Measurements from ENCODE around the gene NDUFV3.
"Not testable (repeated sequence)": the region's sequence is repeated elsewhere in the genome, so short reads cannot be mapped to it uniquely, and the experiment has no call there.

Gene NDUFV3
- 27.5 to 33.3 (median 30.6) reads per million in 3 donors for total RNA-seq

DNA sequence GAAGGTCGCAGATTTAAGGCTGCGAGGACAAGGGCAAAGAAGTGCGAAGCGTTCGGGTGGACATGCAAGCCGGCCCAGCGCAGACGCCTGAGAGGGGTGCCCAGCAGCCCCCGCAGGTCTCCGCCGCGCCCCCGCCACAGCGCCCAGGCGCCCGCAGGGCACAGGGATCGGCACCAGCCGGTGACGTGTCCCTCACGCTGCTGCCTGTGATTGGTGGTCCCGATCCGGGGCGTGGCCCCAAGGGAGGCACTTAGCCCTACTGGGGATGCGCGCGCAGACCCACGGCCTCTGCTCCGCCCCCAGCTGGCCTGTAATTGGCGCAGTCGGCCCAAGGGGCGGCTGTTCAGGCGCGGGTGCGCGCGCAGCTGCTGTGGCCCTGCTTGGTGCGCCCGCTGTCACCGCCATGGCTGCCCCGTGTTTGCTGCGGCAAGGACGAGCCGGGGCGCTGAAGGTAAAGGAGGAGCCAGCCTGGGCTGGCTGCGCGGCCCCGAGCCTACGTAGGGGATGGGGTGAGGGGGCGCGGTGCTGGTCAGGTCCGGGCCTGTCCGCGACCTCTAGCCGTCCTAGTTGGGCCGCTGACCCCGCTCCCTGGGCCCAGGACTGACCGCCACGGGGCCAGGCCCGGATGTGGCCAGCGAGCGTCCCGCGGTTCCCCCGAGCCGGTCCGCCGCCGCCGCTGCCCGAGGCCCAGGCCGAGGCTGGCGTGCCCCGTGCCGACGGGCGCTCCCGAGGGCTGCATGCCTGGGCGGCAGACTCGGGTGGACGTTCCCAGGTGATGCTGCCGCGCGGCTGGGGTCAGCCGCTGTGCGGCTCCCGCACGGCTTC, at the start of gene NDUFV3:
Gene NDUFV3, plus strand, starts transcription at position 379 of the 825 bp plus-strand sequence. Its CDS starts 25 bp downstream, at position 404.
- H3K9me3 ChIP-seq (ENCODE audit: control insufficient read depth, low read length) = no peaks in the 10 kb centered on the region
- peak within 1 kb of the TSS; percentile 87 for H3K4me3 ChIP-seq (ENCODE audit: insufficient read depth, low read depth, low read length, poor library complexity, severe bottlenecking)
- peak; percentile 100 for DNase-seq
- H3K36me3 ChIP-seq (ENCODE audit: control insufficient read depth, insufficient read depth, low read length) = no peaks in the 10 kb centered on the region
- H3K27ac ChIP-seq (ENCODE audit: insufficient read depth, low read length, poor library complexity, severe bottlenecking) = peak within 1 kb of the TSS; percentile 91
- no peaks in the 10 kb centered on the region for H3K4me1 ChIP-seq (ENCODE audit: control insufficient read depth, insufficient read depth, low read length, poor library complexity, severe bottlenecking)
- H3K27me3 ChIP-seq (replicated peaks; ENCODE audit: control insufficient read depth, insufficient read depth, low read length, poor library complexity, severe bottlenecking) = no peaks in the 10 kb centered on the region

DNA sequence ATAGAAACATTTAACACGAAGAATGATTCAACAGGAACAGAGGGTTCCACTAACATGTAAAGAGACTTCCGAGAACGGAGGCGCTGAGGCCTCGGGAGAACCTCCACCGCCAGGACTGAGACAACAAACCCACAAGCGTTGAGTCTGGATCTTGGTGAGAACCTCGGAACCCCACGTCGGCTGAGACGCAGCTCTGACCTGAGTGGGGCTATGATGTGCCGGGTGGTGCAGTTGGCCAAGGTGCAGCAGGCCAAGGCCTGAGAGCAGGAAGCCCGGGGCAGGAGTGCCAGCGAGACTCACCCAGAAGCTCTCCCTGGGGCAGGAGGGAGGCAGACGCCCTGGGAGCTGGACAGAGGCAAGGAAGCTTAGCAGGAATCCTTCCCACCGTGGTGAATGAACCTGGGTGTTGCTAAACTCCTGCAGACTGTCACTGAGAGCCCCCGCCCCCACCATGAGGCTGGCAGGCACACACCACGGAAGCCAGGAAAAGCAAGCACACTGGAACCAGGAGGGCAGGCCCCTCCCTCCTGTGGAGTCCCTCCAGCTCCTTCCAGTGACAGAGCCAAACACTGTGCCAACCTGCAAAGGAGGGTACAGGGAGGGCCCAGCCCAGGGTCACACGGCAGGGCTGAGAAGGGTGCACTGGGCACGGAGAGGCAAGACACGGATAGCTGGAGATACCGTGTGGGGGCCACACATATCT, 48.5 kb upstream of the NDUFV3 start:
- Histone ChIP-seq H3K4me1 (ENCODE audit: control insufficient read depth, insufficient read depth, low read length, poor library complexity, severe bottlenecking) (no peaks in the 10 kb centered on the region), H3K27me3 (replicated peaks; ENCODE audit: control insufficient read depth, insufficient read depth, low read length, poor library complexity, severe bottlenecking) (no peaks in the 10 kb centered on the region), H3K4me3 (ENCODE audit: insufficient read depth, low read depth, low read length, poor library complexity, severe bottlenecking) (no peak overlapping the region), H3K9me3 (ENCODE audit: control insufficient read depth, low read length) (no peaks in the 10 kb centered on the region), H3K36me3 (ENCODE audit: control insufficient read depth, insufficient read depth, low read length) (peaks cover 53% of the 10 kb centered on the region), H3K27ac (ENCODE audit: insufficient read depth, low read length, poor library complexity, severe bottlenecking) (no peak overlapping the region)
- DNase-seq = no peak

DNA sequence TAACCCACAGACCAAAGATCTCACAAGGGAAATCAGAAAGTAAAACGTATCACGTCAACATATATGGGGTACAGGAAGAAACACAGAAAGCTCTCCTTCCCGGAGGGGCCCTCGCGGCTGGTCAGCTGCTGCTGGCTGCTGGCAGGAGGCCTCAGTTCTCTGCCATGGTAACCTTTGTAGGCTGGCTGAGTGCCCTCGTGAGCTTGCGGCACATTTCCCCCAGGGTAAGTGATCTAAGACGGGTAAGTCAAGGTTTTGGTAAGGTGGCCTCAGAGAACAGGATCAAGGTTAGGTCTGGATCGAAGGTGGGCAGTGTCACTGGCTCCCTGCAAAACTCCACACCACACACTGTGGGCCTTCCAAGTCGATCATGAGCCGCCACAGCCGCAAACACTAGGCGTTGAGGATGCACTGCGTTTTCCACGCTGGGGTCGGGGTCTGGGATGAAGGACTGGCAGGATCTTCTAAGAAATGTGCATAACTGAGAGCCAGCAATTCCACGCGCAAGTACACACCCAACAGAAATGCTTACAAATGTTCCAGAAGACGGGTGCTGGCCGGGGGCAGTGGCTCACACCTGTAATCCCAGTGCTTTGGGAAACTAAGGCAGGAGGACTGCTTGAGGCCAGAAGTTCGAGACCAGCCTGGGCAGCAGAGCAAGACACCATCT, 47.7 kb upstream of the NDUFV3 start:
- no peak for DNase-seq
- Histone ChIP-seq H3K27me3 (replicated peaks; ENCODE audit: control insufficient read depth, insufficient read depth, low read length, poor library complexity, severe bottlenecking) (no peaks in the 10 kb centered on the region), H3K9me3 (ENCODE audit: control insufficient read depth, low read length) (no peaks in the 10 kb centered on the region), H3K4me1 (ENCODE audit: control insufficient read depth, insufficient read depth, low read length, poor library complexity, severe bottlenecking) (no peaks in the 10 kb centered on the region), H3K36me3 (ENCODE audit: control insufficient read depth, insufficient read depth, low read length) (peaks cover 57% of the 10 kb centered on the region), H3K27ac (ENCODE audit: insufficient read depth, low read length, poor library complexity, severe bottlenecking) (no peak overlapping the region), H3K4me3 (ENCODE audit: insufficient read depth, low read depth, low read length, poor library complexity, severe bottlenecking) (no peak overlapping the region)

DNA sequence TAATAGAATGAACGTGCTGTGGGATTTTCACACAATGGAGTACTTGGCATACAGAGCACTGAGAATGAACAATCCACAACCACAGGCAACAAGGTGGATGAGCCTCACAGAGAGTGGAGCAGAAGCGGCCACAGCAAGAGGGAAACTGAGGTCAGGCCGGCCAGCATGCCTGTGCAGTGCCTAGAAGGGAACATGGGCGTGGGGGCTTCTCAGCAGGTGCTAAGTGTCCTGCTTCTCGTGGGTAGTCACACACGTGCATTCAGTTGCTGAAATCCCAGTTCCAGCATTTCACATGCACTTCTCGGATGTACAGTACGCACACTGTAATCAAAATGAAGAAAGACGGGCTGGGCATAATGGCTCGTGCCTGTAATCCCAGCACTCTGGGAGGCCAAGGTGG, 46.9 kb upstream of the NDUFV3 start:
- no peak for DNase-seq
- no peak overlapping the region for H3K4me3 ChIP-seq (ENCODE audit: insufficient read depth, low read depth, low read length, poor library complexity, severe bottlenecking)
- H3K27me3 ChIP-seq (replicated peaks; ENCODE audit: control insufficient read depth, insufficient read depth, low read length, poor library complexity, severe bottlenecking) = no peaks in the 10 kb centered on the region
- no peaks in the 10 kb centered on the region for H3K4me1 ChIP-seq (ENCODE audit: control insufficient read depth, insufficient read depth, low read length, poor library complexity, severe bottlenecking)
- no peaks in the 10 kb centered on the region for H3K9me3 ChIP-seq (ENCODE audit: control insufficient read depth, low read length)
- H3K36me3 ChIP-seq (ENCODE audit: control insufficient read depth, insufficient read depth, low read length) = peaks cover 56% of the 10 kb centered on the region
- H3K27ac ChIP-seq (ENCODE audit: insufficient read depth, low read length, poor library complexity, severe bottlenecking) = no peak overlapping the region

DNA sequence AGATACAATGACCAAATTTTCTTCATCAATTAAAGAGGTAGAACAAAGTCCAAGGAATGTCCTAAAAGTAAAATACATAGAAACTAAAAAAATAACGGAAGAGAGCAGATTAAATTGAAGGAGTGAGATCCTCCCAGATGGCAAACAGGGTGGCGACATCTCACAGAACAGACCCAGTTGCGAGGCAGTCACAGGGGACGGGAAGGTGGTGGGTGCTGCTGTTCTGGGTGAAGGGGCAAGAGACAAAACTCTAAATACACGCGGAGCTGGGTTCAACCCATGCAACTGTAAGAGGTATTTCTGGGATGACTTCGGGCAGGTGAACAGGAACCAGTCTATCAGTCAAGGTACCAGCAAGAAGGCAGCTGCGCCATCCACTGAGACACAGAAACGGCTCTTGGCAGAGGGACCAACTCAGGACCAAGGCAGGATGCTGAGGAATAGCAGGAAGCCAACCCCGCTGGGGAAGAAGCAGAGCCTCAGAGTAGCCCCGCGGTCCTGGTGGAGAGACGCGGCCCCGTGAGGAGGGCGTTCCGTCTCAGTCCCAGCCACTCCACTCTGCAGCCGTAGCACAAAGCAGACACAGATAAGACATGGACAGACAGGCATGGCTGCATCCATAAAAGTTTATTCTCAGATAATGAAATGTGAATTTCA, 45.9 kb upstream of the NDUFV3 start:
- H3K27ac ChIP-seq (ENCODE audit: insufficient read depth, low read length, poor library complexity, severe bottlenecking) = no peak overlapping the region
- H3K4me1 ChIP-seq (ENCODE audit: control insufficient read depth, insufficient read depth, low read length, poor library complexity, severe bottlenecking) = no peaks in the 10 kb centered on the region
- H3K36me3 ChIP-seq (ENCODE audit: control insufficient read depth, insufficient read depth, low read length) = peaks cover 58% of the 10 kb centered on the region
- H3K9me3 ChIP-seq (ENCODE audit: control insufficient read depth, low read length) = no peaks in the 10 kb centered on the region
- no peaks in the 10 kb centered on the region for H3K27me3 ChIP-seq (replicated peaks; ENCODE audit: control insufficient read depth, insufficient read depth, low read length, poor library complexity, severe bottlenecking)
- DNase-seq = no peak
- no peak overlapping the region for H3K4me3 ChIP-seq (ENCODE audit: insufficient read depth, low read depth, low read length, poor library complexity, severe bottlenecking)

DNA sequence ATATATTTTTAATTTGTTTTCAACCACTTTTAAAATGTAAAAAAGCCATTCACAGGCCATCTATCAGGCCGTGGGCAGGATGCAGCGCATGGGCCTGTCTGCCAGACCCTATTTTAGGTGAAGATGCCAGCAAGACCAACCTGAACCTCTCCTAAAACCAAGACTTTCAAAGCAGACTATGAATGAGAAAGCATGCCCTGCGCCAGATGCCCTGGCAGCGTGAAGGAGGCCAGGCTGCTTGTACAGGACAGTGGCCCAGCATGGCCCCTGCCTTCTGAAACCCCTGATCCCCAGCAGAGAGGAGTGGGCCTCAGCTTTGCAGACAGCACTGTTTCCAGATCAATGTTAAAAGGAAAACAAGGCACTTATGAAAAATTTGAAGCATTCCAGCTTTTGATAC, 45.4 kb upstream of the NDUFV3 start:
- Histone ChIP-seq H3K9me3 (ENCODE audit: control insufficient read depth, low read length) (no peaks in the 10 kb centered on the region), H3K36me3 (ENCODE audit: control insufficient read depth, insufficient read depth, low read length) (peaks cover 59% of the 10 kb centered on the region), H3K4me1 (ENCODE audit: control insufficient read depth, insufficient read depth, low read length, poor library complexity, severe bottlenecking) (no peaks in the 10 kb centered on the region), H3K4me3 (ENCODE audit: insufficient read depth, low read depth, low read length, poor library complexity, severe bottlenecking) (no peak overlapping the region), H3K27me3 (replicated peaks; ENCODE audit: control insufficient read depth, insufficient read depth, low read length, poor library complexity, severe bottlenecking) (no peaks in the 10 kb centered on the region), H3K27ac (ENCODE audit: insufficient read depth, low read length, poor library complexity, severe bottlenecking) (no peak overlapping the region)
- DNase-seq = no peak

DNA sequence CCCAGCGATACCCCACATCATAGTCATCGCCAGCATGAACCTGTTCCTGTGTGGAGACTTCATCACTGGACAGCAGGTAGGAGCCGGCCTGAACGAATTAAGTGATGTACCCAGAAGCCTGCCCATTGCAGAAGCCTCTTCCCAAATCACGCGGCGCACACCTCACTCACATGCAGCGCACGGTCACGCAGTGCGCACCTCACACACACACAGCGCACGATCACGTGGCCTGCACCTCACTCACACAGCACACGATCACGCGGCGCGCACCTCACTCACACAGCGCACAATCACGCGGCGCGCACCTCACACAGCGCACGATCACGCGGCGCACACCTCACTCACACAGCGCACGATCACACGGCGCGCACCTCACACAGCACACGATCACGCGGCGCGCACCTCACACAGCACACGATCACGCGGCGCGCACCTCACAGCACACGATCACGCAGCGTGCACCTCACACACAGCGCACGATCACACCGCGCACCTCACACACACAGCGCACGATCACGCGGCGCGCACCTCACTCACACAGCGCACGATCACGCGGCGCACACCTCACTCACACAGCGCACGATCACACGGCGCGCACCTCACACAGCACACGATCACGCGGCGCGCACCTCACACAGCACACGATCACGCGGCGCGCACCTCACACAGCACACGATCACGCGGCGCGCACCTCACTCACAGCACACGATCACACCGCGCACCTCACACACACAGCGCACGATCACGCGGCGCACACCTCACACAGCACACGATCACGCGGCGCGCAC, 44.8 kb upstream of the NDUFV3 start:
- DNase-seq; H3K4me3 ChIP-seq (ENCODE audit: insufficient read depth, low read depth, low read length, poor library complexity, severe bottlenecking); H3K27ac ChIP-seq (ENCODE audit: insufficient read depth, low read length, poor library complexity, severe bottlenecking); H3K4me1 ChIP-seq (ENCODE audit: control insufficient read depth, insufficient read depth, low read length, poor library complexity, severe bottlenecking); H3K27me3 ChIP-seq (replicated peaks; ENCODE audit: control insufficient read depth, insufficient read depth, low read length, poor library complexity, severe bottlenecking); H3K9me3 ChIP-seq (ENCODE audit: control insufficient read depth, low read length): not testable (repeated sequence)
- H3K36me3 ChIP-seq (ENCODE audit: control insufficient read depth, insufficient read depth, low read length) = peaks cover 62% of the 10 kb centered on the region

DNA sequence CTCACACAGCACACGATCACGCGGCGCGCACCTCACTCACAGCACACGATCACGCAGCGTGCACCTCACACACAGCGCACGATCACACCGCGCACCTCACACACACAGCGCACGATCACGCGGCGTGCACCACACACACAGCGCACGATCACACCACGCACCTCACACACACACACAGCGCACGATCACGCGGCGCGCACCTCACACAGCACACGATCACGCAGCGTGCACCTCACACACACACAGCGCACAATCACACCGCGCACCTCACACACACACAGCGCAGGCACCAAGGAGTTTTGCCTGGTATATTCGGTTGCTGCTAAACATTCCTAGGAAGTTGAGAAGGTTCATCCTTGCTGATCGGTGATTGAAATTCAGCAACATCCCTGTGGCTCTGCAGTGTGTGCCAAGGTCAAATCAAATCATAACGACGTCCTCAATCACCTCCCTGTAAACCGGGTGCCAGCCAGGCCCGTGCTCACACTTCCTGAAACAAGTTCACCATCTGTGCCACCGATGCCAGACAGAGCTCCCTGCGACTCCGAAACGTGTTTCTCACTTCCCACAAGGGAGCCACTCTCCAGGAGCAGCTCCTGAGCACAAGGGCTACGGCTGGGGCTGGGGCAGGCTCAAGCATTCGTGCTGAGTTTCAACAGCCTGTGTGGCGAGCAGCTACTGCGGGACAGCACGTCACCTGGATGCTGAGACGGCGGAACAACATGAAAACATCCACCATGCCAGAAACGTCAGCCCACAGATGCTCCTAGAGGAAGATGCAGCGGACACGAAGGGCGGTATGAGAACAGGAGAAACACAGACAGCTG, 44.0 kb upstream of the NDUFV3 start:
- H3K9me3 ChIP-seq (ENCODE audit: control insufficient read depth, low read length) = no peaks in the 10 kb centered on the region
- no peak overlapping the region for H3K4me3 ChIP-seq (ENCODE audit: insufficient read depth, low read depth, low read length, poor library complexity, severe bottlenecking)
- no peak for DNase-seq
- peaks cover 68% of the 10 kb centered on the region for H3K36me3 ChIP-seq (ENCODE audit: control insufficient read depth, insufficient read depth, low read length)
- no peaks in the 10 kb centered on the region for H3K27me3 ChIP-seq (replicated peaks; ENCODE audit: control insufficient read depth, insufficient read depth, low read length, poor library complexity, severe bottlenecking)
- H3K4me1 ChIP-seq (ENCODE audit: control insufficient read depth, insufficient read depth, low read length, poor library complexity, severe bottlenecking) = no peaks in the 10 kb centered on the region
- no peak overlapping the region for H3K27ac ChIP-seq (ENCODE audit: insufficient read depth, low read length, poor library complexity, severe bottlenecking)

Data from effector memory CD4-positive, alpha-beta T cell (primary cell).